WTC11 (cell line): ENCODE data around the gene PLPP4. TPM values are rescaled to one million over a fixed set of nuclear protein-coding genes. Genes with fewer than 3 reads are reported as not detected.

Experiments
- ATAC-seq: fragments of 200-7000 bp; cut with Tn5 transposase; 2 replicates; pipeline ENCODE4 v1.10.0; 2021; ENCODE audit warnings: mild to moderate bottlenecking, moderate library complexity
- CTCF ChIA-PET: fragments of 300-600 bp; sonication (Branson Sonifier 250); formaldehyde crosslinking; loops from one replicate; lab custom pipeline; 2021; ENCODE audit warnings: antibody characterized with exemption; lab: Charles Lee
- POLR2A ChIA-PET: fragments of 350-600 bp; sonication (Branson Sonifier 250); formaldehyde crosslinking; loops from one replicate; lab custom pipeline; 2021; ENCODE audit warnings: antibody characterized with exemption; lab: Charles Lee
- DNase-seq: peaks from one replicate; pipeline ENCODE4 v3.0.0; 2021; ENCODE audit warnings: low spot score
- H3K27ac Mint-ChIP-seq: 2 replicates; pipeline ENCODE4 v1.8.0; 2021; ENCODE audit warnings: mixed read lengths
- H3K27me3 Mint-ChIP-seq: 2 replicates; pipeline ENCODE4 v1.8.0; 2021; ENCODE audit warnings: low read depth, mild to moderate bottlenecking, moderate library complexity, mixed read lengths
- H3K36me3 Mint-ChIP-seq: 2 replicates; pipeline ENCODE4 v1.8.0; 2021; ENCODE audit warnings: mixed read lengths
- H3K4me1 Mint-ChIP-seq: 2 replicates; pipeline ENCODE4 v1.8.0; 2022; ENCODE audit warnings: mixed read lengths
- H3K4me3 Mint-ChIP-seq: 2 replicates; pipeline ENCODE4 v1.8.0; 2021; ENCODE audit warnings: mild to moderate bottlenecking, moderate library complexity, mixed read lengths
- H3K9me3 Mint-ChIP-seq: 2 replicates; pipeline ENCODE4 v1.8.0; 2021; ENCODE audit warnings: mixed read lengths
- ATF6 ChIP-seq: sonication (generic); formaldehyde crosslinking; IDR thresholded peaks from 2 replicates; pipeline ENCODE4 v1.8.1; 2023; ENCODE audit warnings: mild to moderate bottlenecking, missing genetic modification reagents
- CBFB ChIP-seq: sonication (generic); formaldehyde crosslinking; IDR thresholded peaks from 2 replicates; pipeline ENCODE4 v1.8.1; 2022; ENCODE audit warnings: mild to moderate bottlenecking, low read depth, missing genetic modification reagents
- FOXJ3 ChIP-seq: sonication (generic); formaldehyde crosslinking; IDR thresholded peaks from 2 replicates; pipeline ENCODE4 v1.9.0; 2021; ENCODE audit warnings: missing genetic modification reagents, mild to moderate bottlenecking, borderline replicate concordance
- FOXK1 ChIP-seq: sonication (generic); formaldehyde crosslinking; IDR thresholded peaks from 2 replicates; pipeline ENCODE4 v1.8.0; 2022; ENCODE audit warnings: mild to moderate bottlenecking, moderate library complexity, missing genetic modification reagents
- HMGA2 ChIP-seq: fragments of 250-450 bp; sonication (Bioruptor Pico); IDR thresholded peaks from 2 replicates; pipeline ENCODE4 v1.4.0; 2021; ENCODE audit warnings: mild to moderate bottlenecking, moderate library complexity
- JAZF1 ChIP-seq: fragments of 250-450 bp; sonication (Bioruptor Pico); IDR thresholded peaks from 2 replicates; pipeline ENCODE4 v1.9.0; 2021; ENCODE audit warnings: moderate library complexity, mild to moderate bottlenecking, inconsistent platforms
- MYBL2 ChIP-seq: sonication (generic); formaldehyde crosslinking; IDR thresholded peaks from 2 replicates; pipeline ENCODE4 v1.8.1; 2023; ENCODE audit warnings: mild to moderate bottlenecking, moderate library complexity, missing genetic modification reagents
- NFYB ChIP-seq: sonication (generic); formaldehyde crosslinking; conservative IDR thresholded peaks from 2 replicates; pipeline ENCODE4 v1.8.0; 2022; ENCODE audit warnings: low read depth, missing genetic modification reagents
- PRDM15 ChIP-seq: sonication (generic); formaldehyde crosslinking; IDR thresholded peaks from 2 replicates; pipeline ENCODE4 v1.8.0; 2022; ENCODE audit warnings: missing genetic modification reagents
- SMAD4 ChIP-seq: sonication (generic); formaldehyde crosslinking; IDR thresholded peaks from 2 replicates; pipeline ENCODE4 v1.8.0; 2022; ENCODE audit warnings: mild to moderate bottlenecking, missing genetic modification reagents
- TEAD4 ChIP-seq: sonication (generic); formaldehyde crosslinking; IDR thresholded peaks from 2 replicates; pipeline ENCODE4 v1.8.0; 2022; ENCODE audit warnings: mild to moderate bottlenecking, missing genetic modification reagents
- ZMAT4 ChIP-seq: fragments of 250-450 bp; sonication (Bioruptor Pico); IDR thresholded peaks from 2 replicates; pipeline ENCODE4 v1.9.0; 2021; ENCODE audit warnings: mild to moderate bottlenecking
- ZNF121 ChIP-seq: sonication (generic); formaldehyde crosslinking; IDR thresholded peaks from 2 replicates; pipeline ENCODE4 v1.8.0; 2023; ENCODE audit warnings: missing genetic modification reagents
- ZNF138 ChIP-seq: sonication (generic); formaldehyde crosslinking; conservative IDR thresholded peaks from 2 replicates; pipeline ENCODE4 v1.8.1; 2022; ENCODE audit warnings: mild to moderate bottlenecking, moderate library complexity, missing genetic modification reagents
- ZNF232 ChIP-seq: sonication (generic); formaldehyde crosslinking; IDR thresholded peaks from 2 replicates; pipeline ENCODE4 v1.8.0; 2022; ENCODE audit warnings: mild to moderate bottlenecking, missing genetic modification reagents
- ZNF263 ChIP-seq: sonication (generic); formaldehyde crosslinking; IDR thresholded peaks from 2 replicates; pipeline ENCODE4 v1.8.1; 2022; ENCODE audit warnings: low read depth, mild to moderate bottlenecking, moderate library complexity, missing genetic modification reagents
- ZNF281 ChIP-seq: sonication (generic); formaldehyde crosslinking; IDR thresholded peaks from 2 replicates; pipeline ENCODE4 v1.8.0; 2023; ENCODE audit warnings: mild to moderate bottlenecking, missing genetic modification reagents
- ZNF317 ChIP-seq: sonication (generic); formaldehyde crosslinking; IDR thresholded peaks from 2 replicates; pipeline ENCODE4 v1.8.1; 2023; ENCODE audit warnings: low read depth, mild to moderate bottlenecking, moderate library complexity, missing genetic modification reagents, borderline replicate concordance
- ZNF396 ChIP-seq: fragments of 250-450 bp; sonication (Bioruptor Pico); IDR thresholded peaks from 2 replicates; pipeline ENCODE4 v1.8.0; 2021; ENCODE audit warnings: mild to moderate bottlenecking, moderate library complexity, borderline replicate concordance
- ZNF512 ChIP-seq: sonication (generic); formaldehyde crosslinking; IDR thresholded peaks from 2 replicates; pipeline ENCODE4 v1.8.1; 2022; ENCODE audit warnings: missing genetic modification reagents, borderline replicate concordance
- ZSCAN18 ChIP-seq: fragments of 250-450 bp; sonication (Bioruptor Pico); IDR thresholded peaks from 2 replicates; pipeline ENCODE4 v2.1.2; 2022; ENCODE audit warnings: mild to moderate bottlenecking, moderate library complexity
- total RNA-seq: library from RNA; stranded (reverse); gene quantifications from 3 replicates; pipeline ENCODE4 v1.2.3, GENCODE V29; 2021

Gene PLPP4
- total RNA-seq, 1 experiment from 2014 or later: 0.15 TPM

GRCh38 chr10:120414946-120415345 is 42.1 kb upstream of the PLPP4 start:
- ChIA-PET CTCF (no interaction called here), POLR2A (no interaction called here)
- DNase-seq (no peak), ATAC-seq (no peak)
- Mint-ChIP-seq H3K36me3 (no peaks in the 10 kb centered on the region), H3K9me3 (peaks cover 14% of the 10 kb centered on the region; the same call in 1 of the 2 replicates), H3K27ac (no peak overlapping the region), H3K4me1 (peaks cover 7% of the 10 kb centered on the region), H3K4me3 (no peak overlapping the region), H3K27me3 (no peaks in the 10 kb centered on the region; the same call in 1 of the 2 replicates)
- TF ChIP-seq ZNF138 (CRISPR knock-in tag): no peak

- ChIA-PET POLR2A (no interaction called here), CTCF (interaction anchor here (0.8 to 1.0 kb wide), 3 partner anchors 185 to 231 kb away, joined by 3 read pairs; no protein-coding TSS in a partner anchor)
- H3K36me3 Mint-ChIP-seq: no peaks in the 10 kb centered on the region
- H3K4me3 Mint-ChIP-seq: no peak overlapping the region
- TF ChIP-seq SMAD4 (CRISPR knock-in tag): no peak
- no peak for TF ChIP-seq FOXJ3 (CRISPR knock-in tag)
- TF ChIP-seq NFYB: no peak
- no peak for TF ChIP-seq CBFB (CRISPR knock-in tag)
- TF ChIP-seq ZSCAN18 (CRISPR knock-in tag): no peak
- TF ChIP-seq MYBL2 (CRISPR knock-in tag): no peak
- no peak for TF ChIP-seq ZNF396 (CRISPR knock-in tag)
- no peak for TF ChIP-seq ZNF317 (CRISPR knock-in tag)
- TF ChIP-seq ZNF121 (CRISPR knock-in tag): no peak
- no peak for TF ChIP-seq ZNF281 (CRISPR knock-in tag)
- no peak for TF ChIP-seq FOXK1 (CRISPR knock-in tag)
- peaks cover 7% of the 10 kb centered on the region for H3K4me1 Mint-ChIP-seq
- H3K9me3 Mint-ChIP-seq: peaks cover 13% of the 10 kb centered on the region; the same call in 1 of the 2 replicates
- DNase-seq (no peak), ATAC-seq (no peak)
- H3K27me3 Mint-ChIP-seq: no peaks in the 10 kb centered on the region; the same call in 1 of the 2 replicates
- no peak overlapping the region for H3K27ac Mint-ChIP-seq
Measured at GRCh38 chr10:120415709-120416330, 41.2 kb upstream of the PLPP4 start.

GRCh38 chr10:120420421-120420820 is 36.6 kb upstream of the PLPP4 start:
- ChIA-PET CTCF (no interaction called here), POLR2A (no interaction called here)
- DNase-seq (no peak), ATAC-seq (no peak)
- H3K27ac Mint-ChIP-seq: no peak overlapping the region
- no peak overlapping the region for H3K4me3 Mint-ChIP-seq
- H3K27me3 Mint-ChIP-seq: no peaks in the 10 kb centered on the region; the same call in 1 of the 2 replicates
- no peaks in the 10 kb centered on the region for H3K36me3 Mint-ChIP-seq
- no peaks in the 10 kb centered on the region for H3K9me3 Mint-ChIP-seq
- H3K4me1 Mint-ChIP-seq: peaks cover 7% of the 10 kb centered on the region
- TF ChIP-seq PRDM15 (CRISPR knock-in tag): no peak
- TF ChIP-seq JAZF1 (CRISPR knock-in tag): no peak
- TF ChIP-seq ATF6 (CRISPR knock-in tag): no peak
- TF ChIP-seq ZMAT4 (CRISPR knock-in tag): no peak
- no peak for TF ChIP-seq TEAD4
- no peak for TF ChIP-seq ZNF232 (CRISPR knock-in tag)
- no peak for TF ChIP-seq ZNF512 (CRISPR knock-in tag)
- no peak for TF ChIP-seq HMGA2 (CRISPR knock-in tag)
- no peak for TF ChIP-seq ZNF263 (CRISPR knock-in tag)
